IPS-NIHi7 (cell line): Measurements from ENCODE around the gene METRN.
"Not testable (repeated sequence)": the region's sequence is repeated elsewhere in the genome, so short reads cannot be mapped to it uniquely, and the experiment has no call there.

Experiments
- DNase-seq: peaks from one replicate; pipeline ENCODE4 v3.0.0; 2012; ENCODE audit warnings: mixed read lengths; ENCODE audit errors: extremely low spot score

METRN gene

DNA sequence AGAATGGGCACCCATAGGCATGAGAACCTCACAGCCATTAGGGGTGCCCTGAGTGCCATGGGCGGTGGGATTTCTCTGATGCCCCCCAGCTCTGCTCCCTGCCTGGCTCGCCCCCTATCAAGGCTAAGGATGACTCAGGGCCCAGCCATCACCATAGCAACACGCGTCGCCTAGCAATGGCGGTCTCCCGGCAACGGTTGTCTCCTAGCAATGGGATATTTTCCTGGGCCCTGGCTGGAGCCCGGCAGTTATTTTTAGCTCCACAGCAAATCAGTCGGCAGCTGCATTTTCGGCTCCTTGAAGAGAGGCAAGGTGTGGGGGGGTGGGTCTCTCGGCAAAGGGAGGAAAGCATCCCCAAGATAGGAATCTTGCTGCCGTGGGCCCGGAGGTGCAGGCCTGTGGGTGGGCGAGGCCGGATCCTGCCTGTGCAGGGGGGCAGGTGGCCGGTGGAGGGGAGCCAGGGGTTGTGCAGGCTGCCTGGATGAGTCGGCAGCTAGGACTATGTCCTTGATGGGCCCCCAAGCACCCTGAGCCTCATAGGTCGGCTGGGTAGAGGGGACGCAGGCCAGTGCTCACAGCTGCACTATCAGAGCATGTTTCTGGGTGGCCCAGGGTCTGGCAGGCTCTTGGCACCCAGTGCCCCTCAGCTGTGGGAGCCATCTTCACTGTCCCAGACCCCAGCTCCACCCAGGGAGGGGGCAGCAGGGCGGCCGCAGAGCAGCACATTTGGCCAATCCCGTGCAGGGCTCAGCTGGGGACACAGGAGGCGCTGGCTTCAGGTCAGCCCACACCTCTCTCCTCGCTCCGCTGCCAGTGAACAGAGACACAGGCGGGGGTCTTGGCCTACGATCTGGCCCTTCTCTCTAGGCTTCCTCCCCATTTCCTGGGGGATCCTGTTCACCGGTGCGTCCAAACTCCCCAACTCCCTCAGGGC, 5.1 kb upstream of the METRN start:
- DNase-seq = no peak

DNA sequence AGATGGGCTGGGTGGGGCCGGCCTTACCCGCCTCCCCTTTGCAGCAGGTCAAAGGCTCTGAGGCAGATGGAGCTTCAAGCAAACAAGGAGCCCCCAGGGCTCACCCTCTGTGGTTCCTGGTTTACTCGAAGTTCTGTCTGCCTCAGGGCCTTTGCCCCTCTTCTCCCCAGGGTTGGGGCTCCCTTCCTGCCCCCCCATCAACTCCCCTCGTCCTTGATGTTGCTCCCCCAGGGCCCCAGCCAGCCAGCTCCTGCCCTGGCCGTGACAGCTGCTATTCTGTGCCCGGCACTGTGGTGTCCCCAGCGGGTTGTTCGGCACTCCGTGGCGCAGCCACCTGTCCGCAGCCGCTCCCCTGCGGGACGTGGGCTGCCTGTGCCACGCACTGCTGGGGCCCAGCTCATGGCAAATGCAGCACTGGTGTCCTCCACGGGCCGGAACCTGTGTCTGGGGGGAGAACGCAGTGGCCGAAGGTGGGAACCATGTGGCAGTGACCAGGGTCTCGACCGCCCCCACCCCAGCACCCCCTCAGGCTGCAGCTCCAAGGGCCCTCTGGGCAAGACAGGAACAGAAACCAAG, 4.3 kb upstream of the METRN start:
- no peak for DNase-seq

DNA sequence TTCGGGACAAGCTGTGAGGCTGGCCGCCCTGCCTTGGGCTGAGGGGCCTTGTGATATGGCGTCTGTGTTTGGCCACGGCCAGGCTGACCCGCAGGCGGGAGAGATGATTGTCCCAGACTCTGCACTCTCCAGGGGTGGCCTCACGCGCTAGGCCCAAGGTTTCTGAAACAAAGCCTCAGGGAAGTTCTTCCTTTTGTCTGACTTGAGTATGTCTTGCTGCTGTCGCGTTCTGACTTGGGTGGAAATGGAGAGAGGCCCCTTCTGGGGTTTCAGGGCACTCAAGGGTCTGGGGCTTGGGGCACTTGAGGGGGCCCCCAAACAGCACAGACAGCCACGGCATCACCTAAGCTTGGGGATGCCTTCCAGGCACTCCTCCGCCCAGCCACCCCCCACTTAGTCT, 3.8 kb upstream of the METRN start:
- DNase-seq = no peak

- peak; percentile 92 for DNase-seq
Measured at GRCh38 chr16:711548-712320, 3.2 kb upstream of the METRN start.

- DNase-seq = not testable (repeated sequence)
Measured at GRCh38 chr16:712740-713250, 2.1 kb upstream of the METRN start.

DNA sequence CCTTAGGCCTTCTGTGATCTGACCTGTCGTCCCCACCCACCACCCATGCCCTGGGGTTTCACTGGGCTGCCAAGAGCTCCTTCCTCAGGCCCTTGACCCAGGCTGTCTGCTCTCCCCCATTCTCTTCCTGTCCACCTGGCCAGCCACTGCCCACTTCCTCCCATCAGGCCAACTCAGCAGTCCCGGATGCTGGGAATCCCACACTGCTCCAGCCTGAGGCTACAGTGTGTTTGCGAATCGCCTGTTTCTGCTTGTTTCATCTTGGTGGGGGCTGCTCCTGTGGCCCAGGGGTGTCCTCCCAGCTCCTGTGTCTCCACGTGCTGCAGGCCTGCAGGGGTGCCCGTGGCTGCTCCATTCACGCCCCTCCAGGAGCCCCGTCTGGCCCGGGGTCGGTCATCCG, 839 bp upstream of the METRN start:
- no peak for DNase-seq

- no peak for DNase-seq
Measured at GRCh38 chr16:715477-716199, 720 bp downstream of the METRN start.

DNA sequence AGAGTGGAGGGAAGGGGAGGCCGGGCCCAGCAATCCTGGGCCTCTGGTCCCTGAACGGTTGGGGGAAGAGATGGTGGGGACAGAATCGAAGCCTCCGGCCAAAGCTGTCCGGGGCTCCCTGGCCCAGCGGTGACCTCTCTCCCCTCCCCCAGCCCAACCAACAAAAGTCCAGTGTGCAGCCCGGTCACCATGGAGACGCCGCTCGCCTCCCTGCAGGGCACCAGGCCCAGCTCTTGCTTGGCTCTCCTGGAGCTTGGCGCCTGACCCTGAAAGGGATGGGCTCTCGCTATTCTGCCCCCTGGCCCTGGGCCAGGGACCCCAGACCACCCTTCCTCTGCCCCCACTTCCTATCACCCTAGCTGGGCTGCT, 1.3 kb downstream of the METRN start:
- DNase-seq = no peak

DNA sequence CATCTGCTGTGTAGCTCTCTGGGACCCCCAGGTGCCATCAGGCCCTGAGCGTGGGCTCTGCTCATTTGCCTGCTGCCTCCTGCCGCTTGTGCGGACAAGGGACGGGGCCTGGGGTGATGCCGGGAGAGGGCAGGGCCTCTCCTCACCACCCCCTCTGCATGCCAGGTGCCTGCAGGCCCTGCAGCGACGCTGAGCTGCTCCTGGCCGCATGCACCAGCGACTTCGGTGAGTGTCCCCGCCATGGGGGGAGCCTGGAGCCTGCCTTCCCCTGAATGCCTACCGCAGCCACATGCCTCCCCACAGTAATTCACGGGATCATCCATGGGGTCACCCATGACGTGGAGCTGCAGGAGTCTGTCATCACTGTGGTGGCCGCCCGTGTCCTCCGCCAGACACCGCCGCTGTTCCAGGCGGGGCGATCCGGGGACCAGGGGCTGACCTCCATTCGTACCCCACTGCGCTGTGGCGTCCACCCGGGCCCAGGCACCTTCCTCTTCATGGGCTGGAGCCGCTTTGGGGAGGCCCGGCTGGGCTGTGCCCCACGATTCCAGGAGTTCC, 1.9 kb downstream of the METRN start:
- DNase-seq = no peak

GRCh38 chr16:717450-718245, 2.7 kb downstream of the METRN start:
- no peak for DNase-seq

- DNase-seq = no peak
Measured at GRCh38 chr16:718389-718788, 3.5 kb downstream of the METRN start.

- no peak for DNase-seq
Measured at GRCh38 chr16:718922-719321, 4.0 kb downstream of the METRN start.

GRCh38 chr16:719815-720446, 5.0 kb downstream of the METRN start:
- DNase-seq = no peak

GRCh38 chr16:720447-720989, 5.6 kb downstream of the METRN start:
- peak; percentile 69 for DNase-seq

DNA sequence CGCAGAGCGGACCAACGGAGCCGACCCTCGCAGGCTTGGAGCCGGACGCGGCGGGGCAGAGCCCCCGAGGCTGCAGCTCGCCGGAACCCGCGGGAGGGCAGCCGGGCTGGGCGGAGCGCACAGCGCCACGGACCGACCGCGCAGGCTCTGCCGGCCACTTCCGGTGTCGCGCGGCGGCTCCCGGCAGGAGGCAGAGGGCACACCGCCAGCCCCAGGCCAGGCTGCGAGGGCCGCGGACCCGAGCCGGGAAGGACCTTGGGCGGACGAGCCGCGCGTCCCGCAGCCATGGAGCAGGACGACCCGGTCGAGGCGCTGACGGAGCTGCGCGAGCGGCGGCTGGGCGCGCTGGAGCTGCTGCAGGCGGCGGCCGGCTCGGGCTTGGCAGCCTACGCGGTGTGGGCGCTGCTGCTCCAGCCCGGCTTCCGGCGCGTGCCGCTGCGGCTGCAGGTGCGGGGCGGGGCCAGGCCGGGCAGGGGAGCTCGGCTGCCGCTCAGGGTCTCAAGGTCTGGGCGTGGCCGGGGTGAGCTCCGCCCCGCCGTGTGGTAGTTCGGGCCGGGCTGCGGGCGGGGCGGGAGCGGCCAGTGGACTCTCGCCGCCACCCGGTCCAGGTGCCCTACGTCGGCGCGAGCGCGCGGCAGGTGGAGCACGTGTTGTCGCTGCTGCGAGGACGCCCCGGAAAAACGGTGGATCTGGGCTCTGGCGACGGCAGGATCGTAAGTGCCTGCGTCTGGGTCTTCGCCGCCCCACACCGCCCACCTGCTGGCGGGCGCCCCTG, 6.3 kb downstream of the METRN start, which contains the start of gene ANTKMT:
Gene ANTKMT (plus strand): TSS at position 157 of the 775 bp plus-strand sequence. CDS start 129 bp downstream, at position 286.
- peak; percentile 92 for DNase-seq

GRCh38 chr16:721765-722540, 7.0 kb downstream of the METRN start:
- no peak for DNase-seq

DNA sequence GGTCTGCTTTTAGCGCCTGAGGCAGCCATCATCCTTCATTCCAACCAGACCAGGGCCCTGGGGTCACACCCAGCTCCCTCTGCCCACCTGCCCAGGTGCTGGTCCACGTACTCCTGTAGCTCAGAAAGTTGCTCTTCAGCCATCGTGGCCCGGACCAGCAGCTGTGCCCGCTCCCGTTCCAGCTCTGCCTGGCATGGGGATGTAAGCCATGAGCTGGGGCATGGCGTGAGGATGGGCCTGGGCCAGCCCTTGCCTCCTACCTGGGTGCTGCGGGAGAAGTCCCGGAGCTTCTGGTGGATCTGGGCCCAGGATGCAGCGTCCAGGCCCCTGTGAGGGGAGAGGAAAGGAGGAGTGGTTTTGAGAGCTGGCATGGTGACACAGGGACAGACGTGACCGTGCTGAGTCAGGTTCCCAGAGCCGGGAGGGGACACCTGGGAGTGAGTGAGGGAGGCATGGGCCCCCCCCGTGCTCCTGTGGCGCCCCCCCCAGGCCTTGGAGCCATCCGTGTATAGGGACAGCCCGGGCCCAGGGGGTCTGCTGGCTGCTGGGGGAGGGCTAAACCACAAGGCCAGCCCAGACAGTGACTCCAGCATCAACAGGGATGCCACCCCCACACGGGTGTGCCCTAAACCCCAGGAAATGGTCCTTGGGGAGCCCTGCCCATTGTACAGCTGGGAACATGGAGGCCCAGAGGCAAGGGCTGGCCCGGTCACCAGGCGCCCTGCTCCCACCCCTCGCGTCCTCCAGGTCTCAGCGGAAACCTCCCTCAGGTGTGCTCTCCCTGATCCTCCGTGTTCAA, 8.1 kb downstream of the METRN start:
- no peak for DNase-seq
